HG03280 (cell line): ENCODE measurements around the gene PPP1R2B.

Source experiments
- ATAC-seq: cut with Tn5 transposase; IDR thresholded peaks from one replicate; pipeline ENCODE4 v1.9.1; 2021; ENCODE audit warnings: mild to moderate bottlenecking, moderate library complexity; ENCODE audit not compliant: unreplicated experiment

Gene PPP1R2B

GRCh38 chr5:156871212-156871611, 21.1 kb downstream of the PPP1R2B start:
- no peak for ATAC-seq

- peak; percentile 93 for ATAC-seq
Measured at GRCh38 chr5:156879665-156880285, 29.7 kb downstream of the PPP1R2B start.

GRCh38 chr5:156883316-156883875, 33.3 kb downstream of the PPP1R2B start:
- ATAC-seq, result no peak

GRCh38 chr5:156888520-156888919, 38.4 kb downstream of the PPP1R2B start:
- ATAC-seq, result no peak

GRCh38 chr5:156892223-156892622, 42.1 kb downstream of the PPP1R2B start:
- ATAC-seq, result no peak

GRCh38 chr5:156892864-156893263, 42.8 kb downstream of the PPP1R2B start:
- no peak for ATAC-seq

- ATAC-seq, result peak; percentile 60
Measured at GRCh38 chr5:156893517-156893916, 43.4 kb downstream of the PPP1R2B start.

GRCh38 chr5:156896546-156896945, 46.5 kb downstream of the PPP1R2B start:
- ATAC-seq, result no peak
